ENCODE measurements around the gene CXCR6.

DNA sequence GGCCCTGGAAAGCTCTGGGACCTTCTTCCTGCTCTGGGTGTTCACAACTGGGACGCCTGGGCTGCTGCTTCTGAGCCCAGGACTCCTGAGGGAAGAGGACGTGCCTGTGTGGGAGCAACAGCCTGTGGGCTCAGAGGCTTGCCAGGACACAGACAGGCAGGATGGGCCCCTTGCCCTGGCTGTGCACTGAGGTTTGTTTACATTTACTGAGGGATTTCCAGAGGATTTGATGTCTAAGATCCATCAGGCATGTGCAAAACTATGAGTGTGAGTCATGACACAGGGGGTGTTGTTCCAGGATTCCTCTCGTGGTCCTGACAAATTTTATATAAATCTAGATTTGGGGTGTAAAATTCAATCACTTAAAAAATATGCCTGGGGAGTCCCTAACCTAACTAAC lies 46.3 kb upstream of the CXCR6 start:
- no peak for TF ChIP-seq EZH2 (IDR thresholded peaks at IDR 0.05; ENCODE audit: insufficient read depth, poor library complexity, severe bottlenecking)
- no peak for TF ChIP-seq EZH2phosphoT487 (IDR thresholded peaks at IDR 0.05; ENCODE audit: insufficient read depth, low read depth)

All from GM23248 (cell line).